Esophagus muscularis mucosa (tissue), 4 donors: Measurements from ENCODE around the gene MPO. TPM values are rescaled to one million over a fixed set of nuclear protein-coding genes. Genes with fewer than 3 reads are reported as not detected.
A peak's percentile ranks its signal among the peaks of the same experiment; 100 is the strongest.

ENCODE experiments used
- DNase-seq: peaks from one replicate; pipeline ENCODE4 v3.0.0-alpha.2; 2017; ENCODE audit errors: extremely low spot score
- H3K27ac ChIP-seq, 4 donors: fragments of 200-600 bp; sonication (generic); replicated peaks in 1 of 4; 1 replicate in 3 of 4; 2 replicates in 1 of 4; pipeline ENCODE4 v1.5.1; 2016 to 2019; ENCODE audit warnings: mild to moderate bottlenecking in 1 of 4
- H3K27me3 ChIP-seq, 4 donors: fragments of 200-600 bp; sonication (generic); one replicate each; pipeline versions ENCODE4 v1.5.1 to v1.6.0; 2016 to 2019
- H3K36me3 ChIP-seq, 4 donors: fragments of 200-600 bp; sonication (generic); one replicate each; pipeline ENCODE4 v1.5.1; 2016 to 2019
- H3K4me1 ChIP-seq, 4 donors: fragments of 200-600 bp; sonication (generic); one replicate each; pipeline ENCODE4 v1.5.1; 2016 to 2019
- H3K4me3 ChIP-seq, 4 donors: fragments of 200-600 bp; sonication (generic); 1 replicate in 2 of 4; 2 replicates in 2 of 4; pipeline ENCODE4 v1.5.1; 2016 to 2019; ENCODE audit warnings: mild to moderate bottlenecking in 4 of 4, moderate library complexity in 1 of 4
- H3K9me3 ChIP-seq, 4 donors: fragments of 200-600 bp; sonication (generic); 1 replicate in 3 of 4; 2 replicates in 1 of 4; pipeline ENCODE4 v1.5.1; 2016 to 2019
- CTCF ChIP-seq, 3 experiments: fragments of 200-600 bp in 2 of 3; fragments of 450-650 bp in 1 of 3; sonication (generic) in 2 of 3; IDR thresholded peaks; one replicate each; pipeline ENCODE4 v1.5.1; 2017 to 2019; ENCODE audit warnings: antibody characterized with exemption in 3 of 3, mild to moderate bottlenecking in 2 of 3, moderate library complexity in 1 of 3
- EP300 ChIP-seq: sonication (generic); formaldehyde crosslinking; IDR thresholded peaks from one replicate; pipeline ENCODE4 v1.6.1; 2017; ENCODE audit warnings: antibody characterized with exemption
- POLR2A ChIP-seq: fragments of 450-650 bp; IDR thresholded peaks from one replicate; pipeline ENCODE4 v1.6.1; 2017; ENCODE audit warnings: antibody characterized with exemption, moderate library complexity, mild to moderate bottlenecking, low read depth
- POLR2AphosphoS5 ChIP-seq, 2 donors: sonication (generic); formaldehyde crosslinking; IDR thresholded peaks; one replicate each; pipeline ENCODE4 v1.6.1; 2017; ENCODE audit warnings: antibody characterized with exemption in 2 of 2
- whole genome bisulfite sequencing: methylation state at CpG from one replicate; pipeline ENCODE4 v1.1.5; 2018; 5-methylcytosine and 5-hydroxymethylcytosine counted together
- intact Hi-C: fragments of 100-400 bp; cut with DNase I; formaldehyde crosslinking; loops from one replicate; pipeline ENCODE4 v1.15.1; 2023
- total RNA-seq, 4 donors: library from RNA; depleted of rRNA; stranded (reverse); fragments of >200 nt; gene quantifications; one replicate each; pipeline versions ENCODE4 v1.1.0 to v1.2.1, GENCODE V29; 2016

Gene MPO
- total RNA-seq, 4 donors from 2014 or later, result 0.23 to 0.66 TPM; not detected in 2

GRCh38 chr17:58305626-58306025 lies 24.9 kb upstream of the MPO start:
- 87% methylated on average over 3 of the region's 8 CpGs for WGBS
- Histone ChIP-seq H3K36me3 (peaks cover 0 to 56% (median 14%) of the 10 kb centered on the region in 4 donors), H3K4me1 (peaks cover 0 to 6% (median 0%) of the 10 kb centered on the region in 4 donors), H3K27ac (no peak overlapping the region), H3K4me3 (no peak overlapping the region), H3K9me3 (no peaks in the 10 kb centered on the region), H3K27me3 (no peaks in the 10 kb centered on the region)
- intact Hi-C loops, result no loop called here
- TF ChIP-seq POLR2AphosphoS5 (IDR thresholded peaks at IDR 0.05) (no peak), CTCF (IDR thresholded peaks at IDR 0.05) (no peak), POLR2A (no peak), EP300 (no peak)
- DNase-seq, result peak; percentile 72

GRCh38 chr17:58304750-58305486 lies 24.2 kb upstream of the MPO start:
- Histone ChIP-seq H3K4me1 (peaks cover 0 to 6% (median 0%) of the 10 kb centered on the region in 4 donors), H3K27ac (no peak overlapping the region), H3K9me3 (no peaks in the 10 kb centered on the region), H3K4me3 (no peak overlapping the region), H3K36me3 (peaks cover 0 to 49% (median 12%) of the 10 kb centered on the region in 4 donors), H3K27me3 (no peaks in the 10 kb centered on the region)
- TF ChIP-seq POLR2A (no peak), EP300 (no peak), CTCF (IDR thresholded peaks at IDR 0.05) (no peak), POLR2AphosphoS5 (IDR thresholded peaks at IDR 0.05) (no peak)
- WGBS, result 85% methylated on average over 10 of the region's 14 CpGs
- intact Hi-C loops, result no loop called here
- DNase-seq, result peak; percentile 62

GRCh38 chr17:58303971-58304749 lies 23.4 kb upstream of the MPO start:
- TF ChIP-seq EP300 (no peak), CTCF (IDR thresholded peaks at IDR 0.05) (peak; percentile 45 to 67 (median 51)), POLR2AphosphoS5 (IDR thresholded peaks at IDR 0.05) (no peak)
- Histone ChIP-seq H3K4me3 (no peak overlapping the region), H3K27me3 (no peaks in the 10 kb centered on the region), H3K4me1 (peaks cover 0 to 6% (median 0%) of the 10 kb centered on the region in 4 donors), H3K27ac (no peak overlapping the region), H3K9me3 (no peaks in the 10 kb centered on the region), H3K36me3 (peaks cover 0 to 41% (median 9%) of the 10 kb centered on the region in 4 donors)
- 37% methylated on average over 8 of the region's 10 CpGs for WGBS
- peak; percentile 86 for DNase-seq
- intact Hi-C loops, result no loop called here

- intact Hi-C loops, result no loop called here
Observed at GRCh38 chr17:58302919-58303585, 22.3 kb upstream of the MPO start.

More at GRCh38 chr17:58302919-58303585, 22.3 kb upstream of the MPO start:
- Histone ChIP-seq H3K4me3 (no peak overlapping the region), H3K36me3 (peaks cover 0 to 35% (median 9%) of the 10 kb centered on the region in 4 donors), H3K4me1 (peaks cover 0 to 6% (median 0%) of the 10 kb centered on the region in 4 donors), H3K9me3 (no peaks in the 10 kb centered on the region), H3K27ac (no peak overlapping the region), H3K27me3 (no peaks in the 10 kb centered on the region)
- peak; percentile 72 for DNase-seq
- 83% methylated on average over 9 of the region's 9 CpGs for WGBS
- TF ChIP-seq POLR2AphosphoS5 (IDR thresholded peaks at IDR 0.05) (no peak), EP300 (no peak), CTCF (IDR thresholded peaks at IDR 0.05) (no peak), POLR2A (no peak)
